ENCODE data around the gene JSRP1. TPM values are rescaled to one million over a fixed set of nuclear protein-coding genes. Genes with fewer than 3 reads are reported as not detected.

The JSRP1 gene
- total and polyA plus RNA-seq, 2 experiments from 2014 or later: 2.4 to 3.1 TPM

DNA sequence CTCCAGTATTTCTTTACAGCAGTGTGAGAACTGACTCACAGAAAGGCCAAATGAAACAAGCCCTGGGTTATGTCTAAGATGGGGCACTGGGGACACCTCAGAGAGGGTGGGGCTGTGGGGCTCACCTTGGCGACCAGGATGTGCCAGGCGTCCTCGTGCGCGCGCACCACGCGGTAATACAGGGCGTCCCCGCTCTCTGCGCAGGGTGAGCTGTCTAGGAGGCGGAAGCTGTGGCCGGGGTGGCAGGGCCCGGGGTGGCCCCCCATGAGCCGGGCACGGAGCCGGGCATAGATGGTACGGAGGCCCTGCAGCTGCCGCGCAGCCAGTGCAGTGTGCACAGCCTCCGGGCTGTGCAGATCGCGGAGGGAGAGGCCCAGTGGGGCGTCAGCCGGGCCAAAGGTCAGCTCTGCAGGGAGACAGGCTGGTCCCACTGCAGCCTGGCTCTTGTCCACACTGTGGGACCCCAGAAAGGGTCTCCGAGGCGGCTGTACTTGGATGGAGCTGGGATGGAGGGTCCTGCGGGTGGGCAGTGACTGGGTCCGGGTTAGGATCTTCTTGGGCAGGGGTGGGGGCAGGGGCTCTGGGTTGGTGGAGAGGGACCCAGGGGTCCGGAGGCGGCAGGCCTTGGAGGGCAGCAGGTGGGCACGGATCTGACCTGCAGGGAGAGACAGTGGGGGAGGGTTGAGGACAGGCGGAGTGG lies 22.4 kb upstream of the JSRP1 start (continued):
- TF ChIP-seq, protein P1, sequence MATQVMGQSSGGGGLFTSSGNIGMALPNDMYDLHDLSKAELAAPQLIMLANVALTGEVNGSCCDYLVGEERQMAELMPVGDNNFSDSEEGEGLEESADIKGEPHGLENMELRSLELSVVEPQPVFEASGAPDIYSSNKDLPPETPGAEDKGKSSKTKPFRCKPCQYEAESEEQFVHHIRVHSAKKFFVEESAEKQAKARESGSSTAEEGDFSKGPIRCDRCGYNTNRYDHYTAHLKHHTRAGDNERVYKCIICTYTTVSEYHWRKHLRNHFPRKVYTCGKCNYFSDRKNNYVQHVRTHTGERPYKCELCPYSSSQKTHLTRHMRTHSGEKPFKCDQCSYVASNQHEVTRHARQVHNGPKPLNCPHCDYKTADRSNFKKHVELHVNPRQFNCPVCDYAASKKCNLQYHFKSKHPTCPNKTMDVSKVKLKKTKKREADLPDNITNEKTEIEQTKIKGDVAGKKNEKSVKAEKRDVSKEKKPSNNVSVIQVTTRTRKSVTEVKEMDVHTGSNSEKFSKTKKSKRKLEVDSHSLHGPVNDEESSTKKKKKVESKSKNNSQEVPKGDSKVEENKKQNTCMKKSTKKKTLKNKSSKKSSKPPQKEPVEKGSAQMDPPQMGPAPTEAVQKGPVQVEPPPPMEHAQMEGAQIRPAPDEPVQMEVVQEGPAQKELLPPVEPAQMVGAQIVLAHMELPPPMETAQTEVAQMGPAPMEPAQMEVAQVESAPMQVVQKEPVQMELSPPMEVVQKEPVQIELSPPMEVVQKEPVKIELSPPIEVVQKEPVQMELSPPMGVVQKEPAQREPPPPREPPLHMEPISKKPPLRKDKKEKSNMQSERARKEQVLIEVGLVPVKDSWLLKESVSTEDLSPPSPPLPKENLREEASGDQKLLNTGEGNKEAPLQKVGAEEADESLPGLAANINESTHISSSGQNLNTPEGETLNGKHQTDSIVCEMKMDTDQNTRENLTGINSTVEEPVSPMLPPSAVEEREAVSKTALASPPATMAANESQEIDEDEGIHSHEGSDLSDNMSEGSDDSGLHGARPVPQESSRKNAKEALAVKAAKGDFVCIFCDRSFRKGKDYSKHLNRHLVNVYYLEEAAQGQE (IDR thresholded peaks at IDR 0.05; ENCODE audit: unreplicated experiment): no peak

DNA sequence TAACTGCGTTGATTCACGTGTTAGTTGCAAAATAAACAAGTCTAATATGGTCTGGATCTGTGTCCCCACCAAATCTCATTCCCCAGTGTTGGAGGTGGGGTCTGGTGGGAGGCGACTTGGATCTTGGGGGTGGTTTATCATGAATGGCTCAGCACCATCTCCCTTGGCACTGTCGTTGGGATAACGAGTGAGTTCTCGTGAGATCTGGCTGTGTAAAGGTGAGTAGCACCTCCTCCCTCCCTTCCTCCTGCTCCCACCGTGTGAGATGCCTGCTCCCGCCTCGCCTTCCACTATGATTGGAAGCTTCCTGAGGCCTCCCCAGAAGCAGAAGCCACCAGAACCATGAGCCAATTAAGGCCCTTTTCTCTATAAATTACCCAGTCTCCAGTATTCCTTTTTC lies 20.9 kb upstream of the JSRP1 start:
- H3K4me3 Mint-ChIP-seq: no peak overlapping the region; the same call in 2 of the 3 replicates
- Histone ChIP-seq H3F3A (replicated peaks; ENCODE audit: low read depth) (peaks cover 30% of the 10 kb centered on the region), H3K4me3 (no peak overlapping the region), H3K36me3 (ENCODE audit: insufficient read depth) (peaks cover 4% of the 10 kb centered on the region; the same call in 1 of the 2 replicates), H3K79me2 (replicated peaks; ENCODE audit: insufficient read depth) (peaks cover 19% of the 10 kb centered on the region), H3K9me2 (ENCODE audit: insufficient read depth) (no peaks in the 10 kb centered on the region), H3K4me2 (no peak overlapping the region), H2AFZ (no peak overlapping the region), H3K27me3 (ENCODE audit: insufficient read depth) (peaks cover 7% of the 10 kb centered on the region; the same call in 1 of the 2 replicates), H3K27ac (ENCODE audit: low read depth) (no peak overlapping the region), H4K20me1 (replicated peaks; ENCODE audit: insufficient read depth) (peaks cover 14% of the 10 kb centered on the region), H3K4me1 (ENCODE audit: insufficient read depth) (peaks cover 12% of the 10 kb centered on the region)
- no peak for DNase-seq (ENCODE audit: low spot score)
- no peak for ATAC-seq
- no peak overlapping the region for H3K27ac Mint-ChIP-seq
- peaks cover 7% of the 10 kb centered on the region; the same call in 2 of the 3 replicates for H3K9me3 Mint-ChIP-seq
- H3K36me3 Mint-ChIP-seq (ENCODE audit: low read depth): peaks cover 25% of the 10 kb centered on the region
- peaks cover 18% of the 10 kb centered on the region for H3K4me1 Mint-ChIP-seq
- H3K27me3 Mint-ChIP-seq (ENCODE audit: insufficient read depth, low read depth, poor library complexity): peaks cover 21% of the 10 kb centered on the region
- TF ChIP-seq EZH2 (IDR thresholded peaks at IDR 0.05; ENCODE audit: low read depth, unreplicated experiment) (no peak), STAT1 (IDR thresholded peaks at IDR 0.05; ENCODE audit: unreplicated experiment) (no peak), JUNB (IDR thresholded peaks at IDR 0.05; ENCODE audit: unreplicated experiment) (no peak), ZNF114 (CRISPR knock-in tag; IDR thresholded peaks at IDR 0.05) (no peak), ZNF331 (CRISPR knock-in tag; IDR thresholded peaks at IDR 0.05; ENCODE audit: low read depth) (no peak), EZH2phosphoT487 (IDR thresholded peaks at IDR 0.05; ENCODE audit: unreplicated experiment) (no peak), NANOG (IDR thresholded peaks at IDR 0.05; ENCODE audit: borderline replicate concordance) (no peak), CREB1 (CRISPR knock-in tag; IDR thresholded peaks at IDR 0.05; ENCODE audit: low read depth) (no peak)
- TF ChIP-seq, protein P2, sequence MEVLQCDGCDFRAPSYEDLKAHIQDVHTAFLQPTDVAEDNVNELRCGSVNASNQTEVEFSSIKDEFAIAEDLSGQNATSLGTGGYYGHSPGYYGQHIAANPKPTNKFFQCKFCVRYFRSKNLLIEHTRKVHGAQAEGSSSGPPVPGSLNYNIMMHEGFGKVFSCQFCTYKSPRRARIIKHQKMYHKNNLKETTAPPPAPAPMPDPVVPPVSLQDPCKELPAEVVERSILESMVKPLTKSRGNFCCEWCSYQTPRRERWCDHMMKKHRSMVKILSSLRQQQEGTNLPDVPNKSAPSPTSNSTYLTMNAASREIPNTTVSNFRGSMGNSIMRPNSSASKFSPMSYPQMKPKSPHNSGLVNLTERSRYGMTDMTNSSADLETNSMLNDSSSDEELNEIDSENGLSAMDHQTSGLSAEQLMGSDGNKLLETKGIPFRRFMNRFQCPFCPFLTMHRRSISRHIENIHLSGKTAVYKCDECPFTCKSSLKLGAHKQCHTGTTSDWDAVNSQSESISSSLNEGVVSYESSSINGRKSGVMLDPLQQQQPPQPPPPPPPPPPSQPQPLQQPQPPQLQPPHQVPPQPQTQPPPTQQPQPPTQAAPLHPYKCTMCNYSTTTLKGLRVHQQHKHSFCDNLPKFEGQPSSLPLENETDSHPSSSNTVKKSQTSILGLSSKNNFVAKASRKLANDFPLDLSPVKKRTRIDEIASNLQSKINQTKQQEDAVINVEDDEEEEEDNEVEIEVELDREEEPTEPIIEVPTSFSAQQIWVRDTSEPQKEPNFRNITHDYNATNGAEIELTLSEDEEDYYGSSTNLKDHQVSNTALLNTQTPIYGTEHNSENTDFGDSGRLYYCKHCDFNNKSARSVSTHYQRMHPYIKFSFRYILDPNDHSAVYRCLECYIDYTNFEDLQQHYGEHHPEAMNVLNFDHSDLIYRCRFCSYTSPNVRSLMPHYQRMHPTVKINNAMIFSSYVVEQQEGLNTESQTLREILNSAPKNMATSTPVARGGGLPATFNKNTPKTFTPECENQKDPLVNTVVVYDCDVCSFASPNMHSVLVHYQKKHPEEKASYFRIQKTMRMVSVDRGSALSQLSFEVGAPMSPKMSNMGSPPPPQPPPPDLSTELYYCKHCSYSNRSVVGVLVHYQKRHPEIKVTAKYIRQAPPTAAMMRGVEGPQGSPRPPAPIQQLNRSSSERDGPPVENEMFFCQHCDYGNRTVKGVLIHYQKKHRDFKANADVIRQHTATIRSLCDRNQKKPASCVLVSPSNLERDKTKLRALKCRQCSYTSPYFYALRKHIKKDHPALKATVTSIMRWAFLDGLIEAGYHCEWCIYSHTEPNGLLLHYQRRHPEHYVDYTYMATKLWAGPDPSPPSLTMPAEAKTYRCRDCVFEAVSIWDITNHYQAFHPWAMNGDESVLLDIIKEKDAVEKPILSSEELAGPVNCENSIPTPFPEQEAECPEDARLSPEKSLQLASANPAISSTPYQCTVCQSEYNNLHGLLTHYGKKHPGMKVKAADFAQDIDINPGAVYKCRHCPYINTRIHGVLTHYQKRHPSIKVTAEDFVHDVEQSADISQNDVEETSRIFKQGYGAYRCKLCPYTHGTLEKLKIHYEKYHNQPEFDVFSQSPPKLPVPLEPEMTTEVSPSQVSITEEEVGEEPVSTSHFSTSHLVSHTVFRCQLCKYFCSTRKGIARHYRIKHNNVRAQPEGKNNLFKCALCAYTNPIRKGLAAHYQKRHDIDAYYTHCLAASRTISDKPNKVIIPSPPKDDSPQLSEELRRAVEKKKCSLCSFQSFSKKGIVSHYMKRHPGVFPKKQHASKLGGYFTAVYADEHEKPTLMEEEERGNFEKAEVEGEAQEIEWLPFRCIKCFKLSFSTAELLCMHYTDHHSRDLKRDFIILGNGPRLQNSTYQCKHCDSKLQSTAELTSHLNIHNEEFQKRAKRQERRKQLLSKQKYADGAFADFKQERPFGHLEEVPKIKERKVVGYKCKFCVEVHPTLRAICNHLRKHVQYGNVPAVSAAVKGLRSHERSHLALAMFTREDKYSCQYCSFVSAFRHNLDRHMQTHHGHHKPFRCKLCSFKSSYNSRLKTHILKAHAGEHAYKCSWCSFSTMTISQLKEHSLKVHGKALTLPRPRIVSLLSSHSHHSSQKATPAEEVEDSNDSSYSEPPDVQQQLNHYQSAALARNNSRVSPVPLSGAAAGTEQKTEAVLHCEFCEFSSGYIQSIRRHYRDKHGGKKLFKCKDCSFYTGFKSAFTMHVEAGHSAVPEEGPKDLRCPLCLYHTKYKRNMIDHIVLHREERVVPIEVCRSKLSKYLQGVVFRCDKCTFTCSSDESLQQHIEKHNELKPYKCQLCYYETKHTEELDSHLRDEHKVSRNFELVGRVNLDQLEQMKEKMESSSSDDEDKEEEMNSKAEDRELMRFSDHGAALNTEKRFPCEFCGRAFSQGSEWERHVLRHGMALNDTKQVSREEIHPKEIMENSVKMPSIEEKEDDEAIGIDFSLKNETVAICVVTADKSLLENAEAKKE (CRISPR knock-in tag; IDR thresholded peaks at IDR 0.05): no peak
- TF ChIP-seq, protein P3, sequence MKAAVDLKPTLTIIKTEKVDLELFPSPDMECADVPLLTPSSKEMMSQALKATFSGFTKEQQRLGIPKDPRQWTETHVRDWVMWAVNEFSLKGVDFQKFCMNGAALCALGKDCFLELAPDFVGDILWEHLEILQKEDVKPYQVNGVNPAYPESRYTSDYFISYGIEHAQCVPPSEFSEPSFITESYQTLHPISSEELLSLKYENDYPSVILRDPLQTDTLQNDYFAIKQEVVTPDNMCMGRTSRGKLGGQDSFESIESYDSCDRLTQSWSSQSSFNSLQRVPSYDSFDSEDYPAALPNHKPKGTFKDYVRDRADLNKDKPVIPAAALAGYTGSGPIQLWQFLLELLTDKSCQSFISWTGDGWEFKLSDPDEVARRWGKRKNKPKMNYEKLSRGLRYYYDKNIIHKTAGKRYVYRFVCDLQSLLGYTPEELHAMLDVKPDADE (IDR thresholded peaks at IDR 0.05): no peak
- TF ChIP-seq, protein P4, sequence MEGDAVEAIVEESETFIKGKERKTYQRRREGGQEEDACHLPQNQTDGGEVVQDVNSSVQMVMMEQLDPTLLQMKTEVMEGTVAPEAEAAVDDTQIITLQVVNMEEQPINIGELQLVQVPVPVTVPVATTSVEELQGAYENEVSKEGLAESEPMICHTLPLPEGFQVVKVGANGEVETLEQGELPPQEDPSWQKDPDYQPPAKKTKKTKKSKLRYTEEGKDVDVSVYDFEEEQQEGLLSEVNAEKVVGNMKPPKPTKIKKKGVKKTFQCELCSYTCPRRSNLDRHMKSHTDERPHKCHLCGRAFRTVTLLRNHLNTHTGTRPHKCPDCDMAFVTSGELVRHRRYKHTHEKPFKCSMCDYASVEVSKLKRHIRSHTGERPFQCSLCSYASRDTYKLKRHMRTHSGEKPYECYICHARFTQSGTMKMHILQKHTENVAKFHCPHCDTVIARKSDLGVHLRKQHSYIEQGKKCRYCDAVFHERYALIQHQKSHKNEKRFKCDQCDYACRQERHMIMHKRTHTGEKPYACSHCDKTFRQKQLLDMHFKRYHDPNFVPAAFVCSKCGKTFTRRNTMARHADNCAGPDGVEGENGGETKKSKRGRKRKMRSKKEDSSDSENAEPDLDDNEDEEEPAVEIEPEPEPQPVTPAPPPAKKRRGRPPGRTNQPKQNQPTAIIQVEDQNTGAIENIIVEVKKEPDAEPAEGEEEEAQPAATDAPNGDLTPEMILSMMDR (conservative IDR thresholded peaks at IDR 0.05; ENCODE audit: low read depth in 2 of 2): no peak

All from GM23338 (cell line).